GM18870 (cell line): Measurements from ENCODE around the gene CGB3.
"Not testable (repeated sequence)": the region's sequence is repeated elsewhere in the genome, so short reads cannot be mapped to it uniquely, and the experiment has no call there.

Experiments
- ATAC-seq: cut with Tn5 transposase; IDR thresholded peaks from one replicate; pipeline ENCODE4 v1.9.1; 2021; ENCODE audit warnings: moderate library complexity; ENCODE audit not compliant: unreplicated experiment

Gene CGB3

DNA sequence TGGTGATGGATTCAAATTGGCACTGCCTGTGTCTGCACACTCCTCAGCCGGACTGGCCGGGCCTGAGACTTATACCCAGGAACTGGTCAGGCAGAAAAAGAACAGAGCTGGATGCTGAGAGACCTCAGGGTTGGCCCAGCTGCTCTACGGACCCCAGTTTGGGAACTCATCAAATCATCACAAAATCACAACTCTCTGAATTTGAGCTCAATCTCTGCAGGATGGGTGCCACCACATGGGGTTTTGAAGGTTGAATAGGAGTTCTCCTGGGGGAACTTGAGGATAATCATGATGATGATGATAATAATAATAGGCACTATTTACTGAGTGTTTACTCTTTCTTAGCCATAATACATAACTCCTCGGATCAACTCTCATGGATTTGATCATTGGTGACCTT is 18.5 kb upstream of the CGB3 start:
- not testable (repeated sequence) for ATAC-seq

DNA sequence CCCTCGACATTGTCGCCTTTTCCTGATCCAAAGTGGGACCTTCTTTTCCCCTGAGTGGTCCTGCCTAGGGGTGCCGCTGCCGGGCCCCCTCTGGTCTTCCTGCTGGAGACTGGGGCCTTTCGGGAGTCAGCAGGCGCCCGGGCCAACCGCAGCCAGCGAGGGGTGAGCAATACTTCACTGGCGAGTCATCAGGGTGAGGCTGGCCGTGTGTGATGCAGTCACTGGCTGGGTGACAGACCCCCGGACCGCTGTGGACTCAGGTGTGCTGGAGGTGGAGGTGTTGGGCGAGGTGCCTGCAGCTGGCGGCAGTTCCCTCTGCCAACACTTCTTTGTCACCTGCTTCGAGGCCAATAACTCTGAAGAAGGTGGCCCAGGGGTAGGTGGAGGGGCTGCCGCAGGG is 18.0 kb upstream of the CGB3 start:
- ATAC-seq: no peak

DNA sequence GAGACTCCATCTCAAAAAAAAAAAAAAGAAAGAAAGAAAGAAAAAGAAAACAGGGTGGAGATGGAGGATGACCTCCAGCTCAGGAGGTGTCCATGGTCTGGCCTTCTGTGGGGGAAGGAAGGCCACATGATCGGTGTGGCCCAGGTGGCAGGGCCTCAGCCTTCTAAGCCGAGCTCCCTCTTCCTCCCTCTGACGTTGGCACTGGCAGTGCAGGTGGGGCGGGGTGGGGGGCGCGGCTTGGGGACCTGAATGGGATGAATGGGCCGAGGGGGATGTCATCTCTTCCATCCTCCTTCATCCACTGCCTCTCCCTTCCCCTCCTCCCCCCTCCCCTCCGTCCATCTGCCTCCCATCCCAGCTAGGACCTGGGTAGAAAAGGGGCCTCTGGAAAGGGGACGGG is 15.6 kb upstream of the CGB3 start:
- not testable (repeated sequence) for ATAC-seq

DNA sequence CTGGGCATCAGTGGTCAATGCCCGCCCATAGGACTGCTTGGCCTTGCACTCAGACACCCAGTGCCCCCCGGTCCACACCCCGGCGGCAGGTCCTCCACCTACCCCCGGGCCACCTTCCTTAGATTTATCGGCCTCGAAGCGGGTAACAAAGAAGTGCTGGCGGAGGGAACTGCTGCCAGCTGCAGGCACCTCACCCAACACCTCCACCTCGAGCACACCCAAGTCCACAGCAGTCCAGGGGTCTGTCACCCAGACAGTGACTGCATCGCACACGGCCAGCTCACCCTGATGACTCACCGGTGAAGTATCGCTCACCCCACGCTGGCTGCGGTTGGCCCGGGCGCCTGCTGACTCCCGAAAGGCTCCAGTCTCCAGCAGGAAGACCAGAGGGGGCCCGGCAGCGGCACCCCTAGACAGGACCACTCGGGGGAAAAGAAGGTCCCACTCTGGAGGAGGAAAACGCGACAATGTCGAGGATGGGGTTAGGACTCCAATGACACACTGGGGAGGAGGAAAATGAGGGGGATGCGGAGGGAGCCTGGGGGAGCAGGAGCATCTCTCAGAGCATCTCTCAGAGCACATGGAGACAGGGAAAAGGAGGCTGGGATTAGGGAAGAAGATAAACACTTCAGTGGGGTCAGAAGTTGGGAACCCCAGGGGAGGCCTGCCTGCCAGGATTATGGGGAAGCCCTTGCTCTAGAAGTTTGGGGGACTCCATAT is 14.6 kb upstream of the CGB3 start:
- ATAC-seq: not testable (repeated sequence)

DNA sequence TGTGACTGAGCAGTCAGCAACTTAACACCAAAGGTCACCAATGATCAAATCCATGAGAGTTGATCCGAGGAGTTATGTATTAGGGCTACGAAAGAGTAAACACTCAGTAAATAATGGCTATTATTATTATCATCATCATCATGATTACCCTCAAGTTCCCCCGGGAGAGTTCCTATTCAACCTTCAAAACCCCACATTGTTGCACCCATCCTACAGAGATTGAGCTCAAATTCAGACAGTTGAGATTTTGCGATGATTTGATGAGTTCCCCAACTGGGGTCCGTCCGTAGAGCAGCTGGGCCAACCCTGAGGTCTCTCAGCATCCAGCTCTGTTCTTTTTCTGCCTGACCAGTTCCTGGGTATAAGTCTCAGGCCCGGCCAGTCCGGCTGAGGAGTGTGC is 14.0 kb upstream of the CGB3 start:
- ATAC-seq: not testable (repeated sequence)

DNA sequence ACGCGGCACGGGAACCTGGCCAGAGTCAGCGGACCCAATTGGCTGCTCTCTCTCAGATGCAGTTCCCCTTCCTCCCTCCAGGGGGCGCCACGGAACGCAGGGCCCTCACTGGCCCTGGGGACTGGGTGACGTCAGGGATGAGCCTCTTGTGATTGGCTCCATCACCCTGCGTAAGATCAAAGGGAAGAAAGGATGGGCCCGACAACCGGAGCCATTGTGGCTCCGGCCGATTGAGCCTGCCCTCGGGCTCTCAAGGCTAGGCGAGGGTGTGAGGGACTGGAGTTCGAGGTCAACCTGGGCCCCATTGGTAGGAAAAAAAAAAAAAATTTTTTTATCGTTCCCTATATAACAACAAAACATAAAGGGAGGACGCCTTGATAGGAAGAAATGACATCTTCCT is 12.7 kb upstream of the CGB3 start, which contains the start of gene CGB1:
TSS of gene CGB1 (minus strand) at position 81 of the 400 bp plus-strand sequence. CDS start 184 bp downstream, outside the sequence.
- not testable (repeated sequence) for ATAC-seq

DNA sequence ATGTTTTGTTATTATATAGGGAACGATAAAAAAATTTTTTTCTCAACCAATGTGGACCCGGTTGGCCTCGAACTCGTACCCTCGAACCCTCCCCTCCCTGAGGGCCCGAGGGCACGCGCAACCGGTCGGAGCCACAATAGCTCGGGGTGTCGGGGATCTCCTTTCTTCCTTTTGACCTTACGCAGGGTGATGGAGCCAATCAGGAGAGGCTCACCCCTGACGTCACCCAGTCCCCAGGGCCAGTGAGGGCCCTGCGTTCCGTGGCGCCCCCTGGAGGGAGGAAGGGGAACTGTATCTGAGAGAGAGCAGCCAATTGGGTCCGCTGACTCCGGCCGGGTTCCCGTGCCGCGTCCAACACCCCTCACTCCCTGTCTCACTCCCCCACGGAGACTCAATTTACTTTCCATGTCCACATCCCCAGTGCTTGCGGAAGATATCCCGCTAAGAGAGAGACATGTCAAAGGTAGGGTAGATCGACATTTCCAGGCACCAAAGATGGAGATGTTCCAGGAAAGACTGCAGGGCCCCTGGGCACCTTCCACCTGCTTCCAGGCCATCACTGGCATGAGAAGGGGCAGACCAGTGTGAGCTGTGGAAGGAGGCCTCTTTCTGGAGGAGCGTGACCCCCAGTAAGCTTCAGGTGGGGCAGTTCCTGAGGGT is 7.6 kb upstream of the CGB3 start, which contains the start of gene CGB2:
TSS of gene CGB2 (plus strand) at position 249 of the 660 bp plus-strand sequence. CDS start at position 455, 206 bp downstream.
- not testable (repeated sequence) for ATAC-seq

DNA sequence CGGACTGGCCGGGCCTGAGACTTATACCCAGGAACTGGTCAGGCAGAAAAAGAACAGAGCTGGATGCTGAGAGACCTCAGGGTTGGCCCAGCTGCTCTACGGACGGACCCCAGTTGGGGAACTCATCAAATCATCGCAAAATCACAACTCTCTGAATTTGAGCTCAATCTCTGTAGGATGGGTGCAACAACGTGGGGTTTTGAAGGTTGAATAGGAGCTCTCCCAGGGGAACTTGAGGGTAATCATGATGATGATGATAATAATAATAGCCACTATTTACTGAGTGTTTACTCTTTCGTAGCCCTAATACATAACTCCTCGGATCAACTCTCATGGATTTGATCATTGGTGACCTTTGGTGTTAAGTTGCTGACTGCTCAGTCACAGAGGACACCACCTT is 6.2 kb upstream of the CGB3 start:
- not testable (repeated sequence) for ATAC-seq

DNA sequence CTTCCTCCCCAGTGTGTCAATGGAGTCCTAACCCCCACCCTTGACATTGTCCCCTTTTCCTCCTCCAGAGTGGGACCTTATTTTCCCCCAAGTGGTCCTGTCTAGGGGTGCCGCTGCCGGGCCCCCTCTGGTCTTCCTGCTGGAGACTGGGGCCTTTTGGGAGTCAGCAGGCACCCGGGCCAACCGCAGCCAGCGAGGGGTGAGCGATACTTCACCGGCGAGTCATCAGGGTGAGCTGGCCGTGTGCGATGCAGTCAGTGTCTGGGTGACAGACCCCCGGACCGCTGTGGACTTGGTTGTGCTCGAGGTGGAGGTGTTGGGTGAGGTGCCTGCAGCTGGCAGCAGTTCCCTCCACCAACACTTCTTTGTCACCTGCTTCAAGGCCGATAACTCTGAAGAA is 5.6 kb upstream of the CGB3 start:
- not testable (repeated sequence) for ATAC-seq

DNA sequence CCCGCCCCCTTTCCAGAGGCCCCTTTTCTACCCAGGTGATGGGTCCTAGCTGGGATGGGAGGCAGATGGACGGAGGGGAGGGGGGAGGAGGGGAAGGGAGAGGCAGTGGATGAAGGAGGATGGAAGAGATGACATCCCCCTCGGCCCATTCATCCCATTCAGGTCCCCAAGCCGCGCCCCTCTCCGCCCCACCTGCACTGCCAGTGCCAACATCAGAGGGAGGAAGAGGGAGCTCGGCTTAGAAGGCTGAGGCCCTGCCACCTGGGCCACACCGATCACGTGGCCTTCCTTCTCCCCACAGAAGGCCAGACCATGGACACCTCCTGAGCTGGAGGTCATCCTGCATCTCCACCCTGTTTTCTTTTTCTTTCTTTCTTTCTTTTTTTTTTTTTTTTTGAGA is 4.6 kb upstream of the CGB3 start:
- not testable (repeated sequence) for ATAC-seq

DNA sequence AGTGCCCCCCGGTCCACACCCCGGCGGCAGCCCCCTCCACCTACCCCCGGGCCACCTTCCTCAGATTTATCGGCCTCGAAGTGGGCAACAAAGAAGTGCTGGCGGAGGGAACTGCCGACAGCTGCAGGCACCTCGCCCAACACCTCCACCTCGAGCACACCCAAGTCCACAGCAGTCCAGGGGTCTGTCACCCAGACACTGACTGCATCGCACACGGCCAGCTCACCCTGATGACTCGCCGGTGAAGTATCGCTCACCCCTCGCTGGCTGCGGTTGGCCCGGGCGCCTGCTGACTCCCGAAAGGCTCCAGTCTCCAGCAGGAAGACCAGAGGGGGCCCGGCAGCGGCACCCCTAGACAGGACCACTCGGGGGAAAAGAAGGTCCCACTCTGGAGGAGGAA is 1.5 kb upstream of the CGB3 start:
- ATAC-seq: not testable (repeated sequence)

DNA sequence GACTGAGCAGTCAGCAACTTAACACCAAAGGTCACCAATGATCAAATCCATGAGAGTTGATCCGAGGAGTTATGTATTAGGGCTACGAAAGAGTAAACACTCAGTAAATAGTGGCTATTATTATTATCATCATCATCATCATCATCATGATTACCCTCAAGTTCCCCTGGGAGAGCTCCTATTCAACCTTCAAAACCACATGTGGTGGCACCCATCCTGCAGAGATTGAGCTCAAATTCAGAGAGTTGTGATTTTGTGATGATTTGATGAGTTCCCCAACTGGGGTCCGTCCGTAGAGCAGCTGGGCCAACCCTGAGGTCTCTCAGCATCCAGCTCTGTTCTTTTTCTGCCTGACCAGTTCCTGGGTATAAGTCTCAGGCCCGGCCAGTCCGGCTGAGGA is 955 bp upstream of the CGB3 start:
- not testable (repeated sequence) for ATAC-seq

DNA sequence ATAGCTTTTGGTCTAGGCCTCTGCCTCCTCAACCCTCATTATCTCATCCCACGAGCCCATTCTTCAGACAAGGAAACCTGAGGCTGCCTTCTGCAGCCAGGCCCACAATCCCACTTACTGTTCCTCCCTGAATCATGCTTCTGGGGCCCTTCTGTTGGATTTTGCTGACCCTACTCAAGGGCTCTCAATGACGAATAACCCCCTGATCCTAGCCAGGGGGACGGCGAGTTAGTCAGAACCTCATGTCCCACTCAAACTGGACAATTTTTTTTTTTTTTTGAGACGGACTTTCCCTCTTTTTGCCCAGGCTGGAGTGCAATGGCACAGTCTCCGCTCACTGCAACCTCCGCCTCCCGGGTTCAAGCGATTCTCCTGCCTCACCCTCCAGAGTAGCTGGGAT is 2.0 kb downstream of the CGB3 start:
- no peak for ATAC-seq

DNA sequence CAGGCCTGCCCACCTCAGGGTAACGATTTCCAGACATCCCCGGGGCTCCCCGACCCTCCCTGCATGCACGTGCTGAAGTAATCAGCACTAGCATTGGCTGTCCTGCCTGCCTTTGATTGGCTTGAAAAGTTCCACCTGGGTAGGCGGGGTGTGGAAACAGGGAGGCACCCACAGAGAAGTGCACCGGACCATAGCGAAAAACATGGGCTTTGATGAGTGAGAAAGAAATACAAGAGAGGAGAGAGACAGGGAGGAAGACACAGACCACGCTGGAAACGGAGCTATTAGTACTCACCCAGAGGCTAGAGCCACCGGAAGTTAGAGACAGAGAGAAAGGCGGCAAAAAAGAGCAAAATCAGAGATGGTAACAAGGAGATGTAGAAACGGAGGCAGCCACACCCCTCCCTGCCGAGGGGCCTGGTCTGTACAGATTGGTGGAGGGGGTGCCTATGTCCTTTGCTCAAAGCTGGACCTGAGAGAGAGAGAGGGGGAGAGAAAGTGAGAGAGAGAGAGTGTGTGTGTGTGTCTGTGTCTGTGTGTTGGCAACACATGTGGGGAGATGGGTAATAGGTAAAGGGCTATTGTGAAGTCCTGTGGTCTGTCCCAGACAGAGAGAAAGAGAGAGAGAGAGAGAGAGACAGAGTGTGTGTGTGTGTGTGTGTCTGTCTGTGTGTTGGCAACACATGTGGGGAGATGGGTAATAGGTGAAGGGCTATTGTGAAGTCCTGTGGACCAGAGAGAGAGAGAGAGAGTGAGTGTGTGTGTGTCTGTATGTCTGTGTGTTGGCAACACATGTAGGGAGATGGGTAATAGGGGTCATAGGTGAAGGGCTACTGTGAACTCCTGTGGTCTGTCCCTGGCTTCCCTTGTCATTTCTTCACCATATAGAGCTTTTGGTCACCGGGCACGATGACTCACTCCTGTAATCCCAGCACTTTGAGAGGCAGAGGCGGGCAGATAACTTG is 2.9 kb downstream of the CGB3 start:
- ATAC-seq: no peak

DNA sequence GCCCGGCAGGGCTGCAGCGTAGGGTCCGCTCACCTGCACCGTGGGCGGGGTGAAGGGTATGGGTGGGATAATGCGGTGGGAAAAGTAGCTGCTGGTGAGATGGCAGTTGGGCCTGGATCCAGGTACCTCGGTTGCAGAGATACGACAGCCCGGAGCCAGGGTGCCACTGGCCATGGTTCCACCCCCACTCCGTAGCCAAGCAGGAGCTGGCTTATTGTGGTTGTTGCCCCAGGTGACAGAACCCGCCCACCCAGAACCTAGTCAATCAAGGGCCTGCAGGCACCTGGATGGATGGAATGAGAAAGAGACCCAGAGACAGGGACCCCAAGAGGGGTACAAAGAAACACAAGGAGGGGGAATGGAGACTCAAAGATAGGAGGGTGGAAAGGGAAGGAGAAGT is 3.8 kb downstream of the CGB3 start:
- no peak for ATAC-seq

DNA sequence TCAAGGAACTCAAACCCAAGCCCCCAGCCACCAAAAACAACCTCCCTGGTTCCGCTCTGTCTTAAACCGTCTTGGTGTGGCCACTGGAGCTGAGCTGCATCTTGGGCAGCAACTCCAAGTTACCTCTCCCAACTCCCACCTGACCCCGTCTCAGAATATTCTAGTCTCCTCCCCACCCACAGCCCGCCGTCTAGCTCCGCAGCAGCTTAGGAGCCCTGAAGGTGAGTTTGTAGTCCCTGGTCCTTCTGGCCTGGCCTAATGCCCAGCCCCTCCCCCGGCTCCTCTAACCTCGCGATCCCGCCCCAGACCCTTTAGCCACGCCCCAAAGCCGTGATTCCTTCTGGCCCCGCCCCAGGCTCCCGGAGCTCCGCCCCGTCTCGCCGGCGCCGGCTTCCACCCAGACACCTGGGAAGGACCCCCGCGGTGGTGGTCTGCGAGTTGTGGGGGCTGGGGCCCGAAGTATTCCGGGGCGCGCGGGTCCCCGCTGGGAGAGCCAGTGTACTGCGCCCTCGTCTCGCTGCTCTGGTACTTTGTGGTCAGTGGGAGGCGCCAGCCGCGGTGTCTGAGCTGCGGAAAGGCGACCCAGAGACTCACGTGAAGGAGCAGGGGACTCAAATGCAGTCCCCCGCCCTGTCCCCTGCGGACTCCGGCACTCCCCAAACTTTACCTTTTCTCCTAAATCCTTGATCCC is 4.7 kb downstream of the CGB3 start:
- no peak for ATAC-seq

DNA sequence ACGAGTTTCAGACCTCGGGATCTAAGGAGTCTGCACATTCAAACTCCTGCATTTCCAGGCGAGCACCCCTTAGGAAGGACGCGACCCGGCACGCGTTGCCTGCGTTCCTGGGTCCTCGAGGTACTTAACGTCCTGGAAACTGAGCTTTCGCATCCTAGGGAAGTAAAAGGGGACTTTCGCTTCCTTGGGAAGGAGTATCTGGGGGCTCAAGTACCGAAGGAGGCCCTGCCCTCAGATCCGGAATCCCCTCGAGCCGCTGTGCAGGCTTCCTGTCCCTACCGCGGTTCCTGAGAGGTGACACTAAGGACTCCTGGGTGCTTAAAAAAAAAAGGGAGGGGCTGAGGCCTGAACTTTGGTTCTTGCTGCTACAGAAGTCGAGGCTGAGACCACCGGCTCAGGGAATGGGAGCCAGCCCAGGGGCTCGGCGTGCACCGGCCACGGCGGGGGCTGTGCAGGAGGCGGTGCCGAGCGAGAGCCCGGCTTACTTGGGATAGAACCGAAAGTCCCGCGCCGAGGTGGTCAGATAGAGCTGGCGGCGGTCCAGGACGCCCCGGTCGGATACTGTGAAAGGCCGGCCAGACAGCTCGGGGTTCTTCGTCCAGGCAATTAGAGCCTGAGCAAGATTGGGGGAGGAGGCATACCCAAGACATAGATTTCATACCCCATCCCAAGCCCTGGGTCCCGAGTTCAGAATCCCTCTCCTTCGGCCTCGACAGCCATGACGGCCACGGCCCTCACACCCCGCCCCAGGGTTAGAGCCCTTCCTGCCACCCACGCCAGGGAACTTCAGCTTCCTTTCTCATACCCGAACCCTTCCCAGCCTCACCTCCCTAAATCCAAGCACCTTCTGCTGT is 5.5 kb downstream of the CGB3 start:
- not testable (repeated sequence) for ATAC-seq

DNA sequence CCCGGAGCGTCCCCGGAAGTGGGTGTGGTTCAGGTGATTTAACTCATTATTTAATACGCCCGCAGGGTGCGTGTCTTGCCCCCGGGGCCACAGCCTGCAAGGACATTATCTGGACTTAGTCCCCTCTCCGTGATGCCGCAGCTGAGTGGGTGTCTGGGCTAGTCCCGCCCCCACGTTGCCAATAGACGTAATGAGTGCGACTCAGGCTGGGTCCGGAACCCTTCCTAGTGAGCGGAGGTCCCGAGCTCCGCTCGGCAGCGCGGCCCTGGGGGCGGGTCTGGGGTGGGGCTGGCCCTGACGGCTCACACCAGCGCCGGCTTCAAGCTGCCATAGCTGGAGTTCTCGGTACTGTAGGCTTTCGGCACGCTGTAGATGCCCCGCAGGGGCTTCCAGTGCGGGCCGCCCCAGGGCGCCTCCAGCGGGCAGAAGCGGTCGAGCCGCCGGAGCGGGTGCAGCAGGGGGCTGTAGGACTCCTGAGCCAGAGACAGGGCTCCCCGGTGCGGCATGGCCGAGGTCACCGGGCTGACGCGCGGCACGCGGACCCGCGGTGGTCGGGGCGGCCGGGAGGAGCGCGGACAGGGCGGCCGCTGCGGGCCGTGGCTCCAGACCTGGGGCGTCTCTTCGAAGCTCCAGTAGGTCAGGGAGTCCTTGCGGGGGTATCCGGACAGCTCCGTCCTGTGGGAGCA is 6.3 kb downstream of the CGB3 start:
- ATAC-seq: no peak

DNA sequence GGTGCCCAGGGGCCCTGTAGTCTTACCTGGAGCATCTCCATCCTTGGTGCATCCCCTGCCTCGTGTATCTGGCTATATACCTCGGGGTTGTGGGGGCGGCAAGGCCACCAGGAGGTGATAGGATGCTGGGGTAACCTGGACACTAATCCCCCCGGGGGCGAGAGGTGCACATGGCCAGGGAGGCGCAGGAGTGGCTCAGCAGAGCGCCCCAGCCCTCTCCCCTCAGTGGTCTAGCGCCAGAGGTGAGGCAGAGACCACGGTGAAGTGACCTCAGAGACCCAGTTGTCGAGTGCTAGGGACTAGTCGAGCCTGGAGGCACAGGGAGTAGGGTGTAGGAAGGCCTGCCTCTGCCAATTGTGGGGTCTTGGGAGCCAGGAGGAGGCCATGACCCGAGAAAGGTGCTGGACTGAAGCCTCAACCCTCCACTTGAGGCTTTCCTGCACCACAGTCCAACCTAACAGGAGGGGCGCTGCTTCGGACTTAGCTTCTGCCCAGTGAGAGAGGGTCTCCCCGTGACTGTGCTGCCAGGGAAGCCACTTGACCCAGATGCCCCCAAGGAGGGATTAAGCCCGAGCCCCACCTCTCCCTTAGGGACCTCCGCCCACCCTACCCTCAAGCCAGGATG is 7.0 kb downstream of the CGB3 start, which contains the start of gene LHB:
TSS of gene LHB (minus strand) at position 51 of the 625 bp plus-strand sequence. CDS start at position 41, 10 bp downstream.
- ATAC-seq: no peak
